H1 (cell line): ENCODE results near the gene RBMS2. TPM values are rescaled to one million over a fixed set of nuclear protein-coding genes. Genes with fewer than 3 reads are reported as not detected.
A peak's percentile ranks its signal among the peaks of the same experiment; 100 is the strongest.

Experiments used
- CTCF ChIA-PET: fragments of 300-600 bp; sonication (Branson Sonifier 250); formaldehyde crosslinking; loops from one replicate; lab custom pipeline; 2021; ENCODE audit not compliant: partially characterized antibody; lab: Charles Lee
- POLR2A ChIA-PET: fragments of 300-600 bp; sonication (Branson Sonifier 250); formaldehyde crosslinking; loops from one replicate; lab custom pipeline; 2021; ENCODE audit warnings: inconsistent platforms; ENCODE audit not compliant: partially characterized antibody; lab: Charles Lee
- DNase-seq, 2 experiments: peaks; one replicate each; pipeline versions ENCODE4 v3.0.0 to v3.0.0-alpha.2; 2010 to 2022; ENCODE audit warnings: low spot score in 2 of 2, low read depth in 1 of 2, mixed read lengths in 1 of 2
- FAIRE-seq: peaks from 2 replicates; lab custom pipeline; 2011; peaks lifted over from hg19 to GRCh38; lab: Jason Lieb, UNC
- H2AFZ ChIP-seq: 2 replicates; pipeline ENCODE4 v1.8.1; 2012; ENCODE audit warnings: low read length, inconsistent platforms
- H2AK5ac ChIP-seq: 2 replicates; pipeline ENCODE4 v1.6.1; 2013; ENCODE audit warnings: low read depth, low read length
- H2BK120ac ChIP-seq: replicated peaks from 2 replicates; pipeline ENCODE3; 2013; ENCODE audit warnings: low read depth, low read length, inconsistent platforms
- H2BK12ac ChIP-seq: 2 replicates; pipeline ENCODE4 v1.6.1; 2013; ENCODE audit warnings: low read depth, low read length
- H2BK15ac ChIP-seq: 2 replicates; pipeline ENCODE4 v1.6.1; 2013; ENCODE audit warnings: low read length
- H2BK20ac ChIP-seq: 2 replicates; pipeline ENCODE4 v1.6.1; 2013; ENCODE audit warnings: low read length
- H2BK5ac ChIP-seq: 2 replicates; pipeline ENCODE4 v1.6.1; 2013; ENCODE audit warnings: low read depth, low read length
- H3K14ac ChIP-seq: 2 replicates; pipeline ENCODE4 v1.6.1; 2013; ENCODE audit warnings: inconsistent platforms; ENCODE audit not compliant: insufficient read length
- H3K18ac ChIP-seq: 2 replicates; pipeline ENCODE4 v1.6.1; 2013; ENCODE audit warnings: low read length; ENCODE audit errors: extremely low read depth
- H3K23ac ChIP-seq: 2 replicates; pipeline ENCODE4 v1.6.1; 2013; ENCODE audit warnings: inconsistent platforms; ENCODE audit not compliant: insufficient read length
- H3K23me2 ChIP-seq: 2 replicates; pipeline ENCODE4 v1.6.1; 2013; ENCODE audit warnings: low read depth, low read length
- H3K27ac ChIP-seq: 2 replicates; pipeline ENCODE4 v1.6.1; 2011; ENCODE audit warnings: low read depth, low read length, inconsistent platforms
- H3K27me3 ChIP-seq, 4 experiments: replicated peaks in 1 of 4; 1 replicate in 1 of 4; 2 replicates in 3 of 4; pipeline versions ENCODE4 v1.6.1 to v1.8.1; 2011 to 2013; ENCODE audit warnings: low read length in 3 of 4, mild to moderate bottlenecking in 3 of 4, inconsistent platforms in 2 of 4, mixed read lengths in 2 of 4, moderate library complexity in 1 of 4; ENCODE audit not compliant: control insufficient read depth in 3 of 4, insufficient read depth in 3 of 4; ENCODE audit errors: extremely low read depth in 1 of 4
- H3K36me3 ChIP-seq, 4 experiments: 2 replicates each; pipeline versions ENCODE4 v1.6.1 to v1.8.1; 2011 to 2013; ENCODE audit warnings: mild to moderate bottlenecking in 4 of 4, low read length in 3 of 4, moderate library complexity in 2 of 4, control low read depth in 1 of 4, inconsistent platforms in 1 of 4; ENCODE audit not compliant: insufficient read depth in 4 of 4, control insufficient read depth in 2 of 4
- H3K4ac ChIP-seq: replicated peaks from 2 replicates; pipeline ENCODE3; 2013; ENCODE audit warnings: low read length, low read depth, mixed read lengths, inconsistent platforms; ENCODE audit not compliant: insufficient read length
- H3K4me1 ChIP-seq, 4 experiments: replicated peaks in 1 of 4; 1 replicate in 1 of 4; 2 replicates in 3 of 4; pipeline versions ENCODE4 v1.6.1 to v1.8.1; 2011 to 2013; ENCODE audit warnings: low read length in 3 of 4, inconsistent platforms in 2 of 4, mixed read lengths in 1 of 4; ENCODE audit not compliant: insufficient read depth in 4 of 4, control insufficient read depth in 3 of 4
- H3K4me2 ChIP-seq, 2 experiments: 2 replicates each; pipeline versions ENCODE4 v1.6.1 to v1.8.1; 2011 to 2013; ENCODE audit warnings: low read depth in 2 of 2, low read length in 2 of 2, control low read depth in 1 of 2, inconsistent platforms in 1 of 2, mild to moderate bottlenecking in 1 of 2; ENCODE audit not compliant: insufficient read depth in 1 of 2
- H3K4me3 ChIP-seq, 4 experiments: fragments of 200-600, 300-600 bp in 1 of 4; sonication (generic), shearing (Covaris generic), sonication (Bioruptor Twin) in 1 of 4; 2 replicates each; pipeline versions ENCODE4 v1.5.1 to v1.8.1; 2011 to 2016; ENCODE audit warnings: low read length in 4 of 4, low read depth in 3 of 4, control low read depth in 2 of 4, inconsistent platforms in 2 of 4, mild to moderate bottlenecking in 2 of 4, mixed read lengths in 1 of 4, moderate library complexity in 1 of 4; ENCODE audit not compliant: insufficient read depth in 2 of 4; ENCODE audit errors: extremely low read depth in 1 of 4
- H3K56ac ChIP-seq: replicated peaks from 2 replicates; pipeline ENCODE3; 2013; ENCODE audit warnings: low read depth, mild to moderate bottlenecking, mixed read lengths, low read length, inconsistent platforms; ENCODE audit not compliant: insufficient read length
- H3K79me1 ChIP-seq: 2 replicates; pipeline ENCODE4 v1.6.1; 2013; ENCODE audit warnings: low read depth, low read length, control low read depth
- H3K79me2 ChIP-seq, 2 experiments: 2 replicates each; pipeline versions ENCODE4 v1.6.1 to v1.8.1; 2012 to 2013; ENCODE audit warnings: low read length in 2 of 2, mild to moderate bottlenecking in 2 of 2, inconsistent platforms in 1 of 2; ENCODE audit not compliant: insufficient read depth in 2 of 2, control insufficient read depth in 1 of 2
- H3K9ac ChIP-seq, 4 experiments: replicated peaks in 1 of 4; 1 replicate in 1 of 4; 2 replicates in 3 of 4; pipeline versions ENCODE4 v1.6.1 to v1.8.1; 2011 to 2013; ENCODE audit warnings: low read depth in 3 of 4, low read length in 3 of 4, control low read depth in 2 of 4, mild to moderate bottlenecking in 2 of 4, moderate library complexity in 2 of 4, inconsistent platforms in 1 of 4; ENCODE audit errors: extremely low read depth in 1 of 4
- H3K9me3 ChIP-seq, 2 experiments: 2 replicates each; pipeline versions ENCODE4 v1.6.1 to v1.8.1; 2012 to 2013; ENCODE audit warnings: mild to moderate bottlenecking in 2 of 2, moderate library complexity in 2 of 2, control low read depth in 1 of 2, inconsistent platforms in 1 of 2, low read depth in 1 of 2, low read length in 1 of 2, mixed read lengths in 1 of 2; ENCODE audit not compliant: insufficient read depth in 2 of 2
- H4K20me1 ChIP-seq, 2 experiments: replicated peaks in 1 of 2; 2 replicates each; pipeline versions ENCODE3 to v1.8.1; 2011 to 2013; ENCODE audit warnings: inconsistent platforms in 2 of 2, low read length in 2 of 2, mild to moderate bottlenecking in 1 of 2; ENCODE audit not compliant: insufficient read depth in 2 of 2, control insufficient read depth in 1 of 2
- H4K5ac ChIP-seq: 2 replicates; pipeline ENCODE4 v1.6.1; 2013; ENCODE audit warnings: low read length, low read depth, mixed read lengths, inconsistent platforms; ENCODE audit not compliant: insufficient read length
- H4K8ac ChIP-seq: 2 replicates; pipeline ENCODE4 v1.8.0; 2013; ENCODE audit warnings: mild to moderate bottlenecking, moderate library complexity, low read length, inconsistent platforms; ENCODE audit not compliant: insufficient read depth; ENCODE audit errors: extremely low read depth
- H4K91ac ChIP-seq: replicated peaks from 2 replicates; pipeline ENCODE3; 2013; ENCODE audit warnings: low read length, mixed read lengths, inconsistent platforms; ENCODE audit not compliant: insufficient read length
- BACH1 ChIP-seq: IDR thresholded peaks from 2 replicates; pipeline ENCODE4 v1.6.1; 2012; ENCODE audit warnings: low read length, improper control_type of control experiment
- CHD1 ChIP-seq: IDR thresholded peaks from 2 replicates; pipeline ENCODE4 v1.6.1; 2012; ENCODE audit warnings: low read depth, low read length, improper control_type of control experiment
- CTBP2 ChIP-seq: IDR thresholded peaks from 2 replicates; pipeline ENCODE4 v1.7.0; 2011; ENCODE audit warnings: borderline replicate concordance, mild to moderate bottlenecking, moderate library complexity, mixed read lengths, low read length; ENCODE audit not compliant: insufficient read depth, insufficient read length
- HDAC6 ChIP-seq: IDR thresholded peaks from one replicate; pipeline ENCODE4 v1.7.1; 2012; ENCODE audit warnings: low read depth, mild to moderate bottlenecking, inconsistent platforms, low read length, moderate library complexity
- KDM4A ChIP-seq: IDR thresholded peaks from one replicate; pipeline ENCODE4 v1.7.1; 2012; ENCODE audit warnings: low read depth, mild to moderate bottlenecking, moderate library complexity, low read length, inconsistent platforms; ENCODE audit not compliant: severe bottlenecking
- POLR2AphosphoS5 ChIP-seq: IDR thresholded peaks from 2 replicates; pipeline ENCODE4 v1.6.1; 2011; ENCODE audit warnings: low read depth, low read length
- POU5F1 ChIP-seq: IDR thresholded peaks from 2 replicates; pipeline ENCODE4 v1.6.1; 2011; ENCODE audit warnings: low read depth, mild to moderate bottlenecking, low read length, moderate library complexity
- SIRT6 ChIP-seq: IDR thresholded peaks from one replicate; pipeline ENCODE4 v1.7.1; 2012; ENCODE audit warnings: low read length, inconsistent platforms
- SP2 ChIP-seq: IDR thresholded peaks from 2 replicates; pipeline ENCODE4 v1.6.1; 2012; ENCODE audit warnings: mild to moderate bottlenecking, low read length, inconsistent platforms
- WGBS, 2 experiments: shearing (Covaris generic) in 1 of 2; methylation state at CpG; one replicate each; pipeline versions ENCODE4 v1.1.6 to v1.1.7; 2013 to 2015; ENCODE audit warnings: low lambda C conversion rate in 2 of 2, mixed read lengths in 2 of 2, inconsistent platforms in 1 of 2, low coverage in 1 of 2, missing lambda C conversion rate in 1 of 2; ENCODE audit not compliant: insufficient replicate concordance in 2 of 2, insufficient coverage in 1 of 2, insufficient read length in 1 of 2; ENCODE audit errors: extremely low coverage in 1 of 2, missing lambda C conversion rate in 1 of 2; 5-methylcytosine and 5-hydroxymethylcytosine counted together
- polyA plus RNA-seq, 7 experiments: library from polyadenylated mRNA; depleted of rRNA in 3 of 7; stranded (reverse) in 5 of 7; unstranded in 2 of 7; fragments of >200 nt in 5 of 7; fragments of 200-250 nt in 2 of 7; gene quantifications; 1 replicate in 5 of 7; 2 replicates in 1 of 7; 4 replicates in 1 of 7; pipeline versions ENCODE4 v1.2.1 to v1.2.3, GENCODE V29; 2011 to 2013; ENCODE audit warnings: missing spikeins in 2 of 7, mixed read lengths in 2 of 7
- total RNA-seq: library from RNA; stranded (reverse); fragmentation: NEBNext Ultra II Directional; extraction: Animal tissue kit (Norgen Biotek cat#: 25700); gene quantifications from 2 replicates; pipeline ENCODE4 v1.2.1, GENCODE V29; 2021

The RBMS2 gene
- total and polyA plus RNA-seq, 2 of the 8 experiments (the other 6 are each of a cell fraction or from before 2014, with no cell fraction given) = 9.6 to 31.3 TPM

GRCh38 chr12:56486694-56487093 lies 34.9 kb upstream of the RBMS2 start:
- Histone ChIP-seq H4K91ac (no peak overlapping the region), H3K9ac (peak overlapping the region in 1 of 4 experiments; percentile 6; a peak in 1 of 7 replicates), H3K36me3 (no peaks in the 10 kb centered on the region; a peak in 1 of 8 replicates), H3K4me1 (peaks cover 2 to 5% (median 3%) of the 10 kb centered on the region in 4 experiments; a peak in 6 of 7 replicates), H3K4ac (no peak overlapping the region), H3K79me2 (no peaks in the 10 kb centered on the region), H3K9me3 (peaks cover 0 to 5% of the 10 kb centered on the region in 2 experiments; a peak in 2 of 4 replicates), H3K27ac (no peak overlapping the region), H3K14ac (no peak overlapping the region), H4K20me1 (no peaks in the 10 kb centered on the region), H3K27me3 (peaks cover 7 to 35% (median 32%) of the 10 kb centered on the region in 4 experiments), H2BK15ac (peak overlapping the region; percentile 40; the same call in 1 of the 2 replicates), H3K23me2 (peaks cover 12% of the 10 kb centered on the region), H2AK5ac (no peak overlapping the region), H3K56ac (no peak overlapping the region), H3K4me2 (peak overlapping the region; percentile 83 to 96), H2AFZ (0 out of 2 replicates have a peak overlapping the region, but pooled peaks have one; percentile 93), H2BK12ac (no peak overlapping the region), H3K18ac (no peak overlapping the region), H3K4me3 (peak overlapping the region; percentile 65 to 92 (median 74); a peak in 7 of 8 replicates), H2BK20ac (no peak overlapping the region), H2BK120ac (no peak overlapping the region), H4K5ac (no peak overlapping the region), H3K23ac (no peak overlapping the region), H4K8ac (no peak overlapping the region), H3K79me1 (no peaks in the 10 kb centered on the region), H2BK5ac (no peak overlapping the region)
- ChIA-PET POLR2A (interaction anchor here (1.3 kb wide), 2 partner anchors 11 to 16 kb away, joined by 3 read pairs; no protein-coding TSS in a partner anchor), CTCF (no interaction called here)
- no peak for FAIRE-seq
- no peak for DNase-seq
- 84% methylated on average over 12 of the region's 12 CpGs; no CpG with 5 or more reads in 1 of the 2 experiments for WGBS, 2 experiments
- no peak for TF ChIP-seq POU5F1
- TF ChIP-seq SP2 = no peak
- no peak for TF ChIP-seq BACH1
- TF ChIP-seq SIRT6 = no peak
- TF ChIP-seq KDM4A = no peak
- TF ChIP-seq CHD1 = no peak
- TF ChIP-seq POLR2AphosphoS5 = no peak
- no peak for TF ChIP-seq HDAC6
- no peak for TF ChIP-seq CTBP2
- TF ChIP-seq, all 59 proteins: peak for 0
